GM12878 (cell line): Measurements from ENCODE around the gene TMEM127. TPM values are rescaled to one million over a fixed set of nuclear protein-coding genes. Genes with fewer than 3 reads are reported as not detected.

ENCODE experiments used
- ATAC-seq: fragments of 200-7000 bp; cut with Tn5 transposase; 3 replicates; pipeline ENCODE4 v1.9.1; 2020; ENCODE audit warnings: mild to moderate bottlenecking, moderate library complexity
- BruUV-seq: library from RNA; stranded (reverse); fragments of 400-500 nt; replicated peaks from 2 replicates; lab custom pipeline; 2021; lab: Mats Ljungman, UMichigan
- CTCF ChIA-PET: fragments of 300-600 bp; sonication (Branson Sonifier 250); formaldehyde crosslinking; extraction: SDS; loops from one replicate; lab custom pipeline; 2021; ENCODE audit warnings: inconsistent platforms; lab: Yijun Ruan, JAX
- POLR2A ChIA-PET: fragments of 350-600 bp; formaldehyde crosslinking; extraction: SDS; loops from one replicate; lab custom pipeline; 2021; ENCODE audit warnings: inconsistent platforms; lab: Charles Lee
- RAD21 ChIA-PET: fragments of 300-600 bp; sonication (Branson Sonifier 250); formaldehyde crosslinking; loops from one replicate; lab custom pipeline; 2023; ENCODE audit warnings: antibody characterized with exemption; ENCODE audit not compliant: unreplicated experiment; lab: Charles Lee
- SMC1A ChIA-PET: fragments of 300-600 bp; sonication (Branson Sonifier 250); formaldehyde crosslinking; loops from one replicate; lab custom pipeline; 2023; ENCODE audit not compliant: unreplicated experiment, uncharacterized antibody; lab: Charles Lee
- DNase-seq: peaks from one replicate; pipeline ENCODE4 v3.0.0-alpha.2; 2011; ENCODE audit warnings: low read depth, low spot score
- FAIRE-seq: peaks from 3 replicates; lab custom pipeline; 2011; peaks lifted over from hg19 to GRCh38; lab: Jason Lieb, UNC
- H2AFZ ChIP-seq: 2 replicates; pipeline ENCODE4 v1.6.0; 2011; ENCODE audit warnings: low read depth, low read length, control low read depth; ENCODE audit not compliant: control insufficient read depth
- H3K27ac ChIP-seq: 2 replicates; pipeline ENCODE4 v1.5.1; 2011; ENCODE audit warnings: control low read depth; ENCODE audit not compliant: control insufficient read depth, insufficient read depth
- H3K27me3 ChIP-seq, 2 experiments: replicated peaks in 1 of 2; 2 replicates each; pipeline versions ENCODE4 v1.6.0 to v1.6.1; 2011; ENCODE audit warnings: low read length in 1 of 2; ENCODE audit not compliant: control insufficient read depth in 2 of 2, insufficient read depth in 2 of 2
- H3K36me3 ChIP-seq, 2 experiments: 2 replicates each; pipeline ENCODE4 v1.5.1; 2011; ENCODE audit warnings: low read length in 1 of 2; ENCODE audit not compliant: control insufficient read depth in 2 of 2, insufficient read depth in 2 of 2
- H3K4me1 ChIP-seq: 2 replicates; pipeline ENCODE4 v1.6.1; 2011; ENCODE audit warnings: mild to moderate bottlenecking, low read length, moderate library complexity, mixed read lengths; ENCODE audit not compliant: control insufficient read depth, insufficient read depth
- H3K4me2 ChIP-seq: 2 replicates; pipeline ENCODE4 v1.6.0; 2011; ENCODE audit warnings: control low read depth; ENCODE audit not compliant: control insufficient read depth, insufficient read depth
- H3K4me3 ChIP-seq: fragments of 200-600 bp; sonication (generic); 2 replicates; pipeline ENCODE4 v1.5.1; 2016
- H3K79me2 ChIP-seq: 2 replicates; pipeline ENCODE4 v1.6.0; 2011; ENCODE audit warnings: low read length; ENCODE audit not compliant: control insufficient read depth, insufficient read depth
- H3K9ac ChIP-seq: 2 replicates; pipeline ENCODE4 v1.8.0; 2011; ENCODE audit warnings: low read length, control low read depth, mixed read lengths; ENCODE audit not compliant: control insufficient read depth, insufficient read depth
- H3K9me3 ChIP-seq: replicated peaks from 3 replicates; pipeline ENCODE4 v1.5.1; 2011; ENCODE audit warnings: mild to moderate bottlenecking, low read length; ENCODE audit not compliant: control insufficient read depth, insufficient read depth
- H4K20me1 ChIP-seq: 2 replicates; pipeline ENCODE4 v1.6.0; 2011; ENCODE audit not compliant: control insufficient read depth, insufficient read depth
- ATF7 ChIP-seq: fragments of 450-650 bp; IDR thresholded peaks from 2 replicates; pipeline ENCODE4 v1.6.1; 2016; ENCODE audit warnings: low read depth, mild to moderate bottlenecking
- BRCA1 ChIP-seq: IDR thresholded peaks from 2 replicates; pipeline ENCODE4 v1.6.1; 2011; ENCODE audit warnings: low read depth, low read length, improper control_type of control experiment
- GATAD2B ChIP-seq: fragments of 450-650 bp; conservative IDR thresholded peaks from 2 replicates; pipeline ENCODE4 v1.6.1; 2017; ENCODE audit warnings: low read depth, mild to moderate bottlenecking, moderate library complexity
- NBN ChIP-seq: fragments of 450-650 bp; IDR thresholded peaks from 2 replicates; pipeline ENCODE4 v1.6.1; 2016
- NKRF ChIP-seq: fragments of 450-650 bp; conservative IDR thresholded peaks from 2 replicates; pipeline ENCODE4 v1.6.1; 2017; ENCODE audit warnings: mild to moderate bottlenecking, moderate library complexity
- RUNX3 ChIP-seq: IDR thresholded peaks from 2 replicates; pipeline ENCODE4 v1.6.1; 2012; ENCODE audit warnings: low read length, inconsistent platforms
- STAT1 ChIP-seq: fragments of 450-650 bp; conservative IDR thresholded peaks from 2 replicates; pipeline ENCODE4 v1.6.1; 2014; ENCODE audit warnings: antibody characterized with exemption, mild to moderate bottlenecking
- SUPT20H ChIP-seq: IDR thresholded peaks from 2 replicates; pipeline ENCODE4 v1.6.1; 2011; ENCODE audit warnings: low read depth, mild to moderate bottlenecking, low read length, moderate library complexity, borderline replicate concordance; ENCODE audit not compliant: control insufficient read depth
- TAF1 ChIP-seq: IDR thresholded peaks from 2 replicates; pipeline ENCODE4 v1.6.1; 2011; ENCODE audit warnings: mild to moderate bottlenecking, low read depth, low read length, borderline replicate concordance
- TCF12 ChIP-seq: IDR thresholded peaks from 2 replicates; pipeline ENCODE4 v1.6.1; 2011; ENCODE audit warnings: low read depth, mild to moderate bottlenecking, low read length
- USF1 ChIP-seq: IDR thresholded peaks from 2 replicates; pipeline ENCODE4 v1.6.1; 2011; ENCODE audit warnings: borderline replicate concordance, low read depth, mild to moderate bottlenecking, moderate library complexity, mixed read lengths, low read length; ENCODE audit not compliant: insufficient read depth; ENCODE audit errors: extremely low read length
- WRNIP1 ChIP-seq: IDR thresholded peaks from 2 replicates; pipeline ENCODE4 v1.6.1; 2011; ENCODE audit warnings: low read depth, low read length, improper control_type of control experiment, borderline replicate concordance
- YBX1 ChIP-seq: fragments of 450-650 bp; IDR thresholded peaks from 2 replicates; pipeline ENCODE4 v1.6.1; 2016; ENCODE audit warnings: antibody characterized with exemption
- WGBS: methylation state at CpG from one replicate; pipeline ENCODE4 v1.1.6; 2016; ENCODE audit warnings: low lambda C conversion rate; ENCODE audit not compliant: insufficient replicate concordance, insufficient coverage; ENCODE audit errors: missing lambda C conversion rate; 5-methylcytosine and 5-hydroxymethylcytosine counted together
- in situ Hi-C: fragments of 300-500 bp; cut with MboI; formaldehyde crosslinking; loops from 9 replicates; pipeline ENCODE4 v1.14.3; 2018; ENCODE audit warnings: mixed read lengths
- intact Hi-C: fragments of 100-400 bp; cut with micrococcal nuclease; formaldehyde crosslinking; loops from one replicate; pipeline ENCODE4 v1.14.2; 2022; ENCODE audit not compliant: unreplicated experiment
- polyA plus RNA-seq, 11 experiments: library from polyadenylated mRNA; depleted of rRNA in 4 of 11; unstranded in 6 of 11; stranded (reverse) in 5 of 11; fragments of >200 nt; fragmentation: Nextera tagmentation in 4 of 11; fragmentation: Illumina TruSeq in 1 of 11; extraction: Ambion mirVana in 4 of 11; extraction: Trizol in 1 of 11; gene quantifications; 1 replicate in 1 of 11; 2 replicates in 10 of 11; pipeline versions ENCODE4 v1.2.1 to v1.2.3, GENCODE V29; 2011 to 2016; ENCODE audit warnings: inconsistent platforms in 2 of 11, missing spikeins in 2 of 11, low read depth in 1 of 11
- total RNA-seq, 4 experiments: library from RNA; depleted of rRNA in 3 of 4; stranded (reverse); fragments of >200 nt in 3 of 4; fragmentation: Illumina TruSeq in 1 of 4; extraction: Trizol in 1 of 4; gene quantifications; 2 replicates each; pipeline versions ENCODE4 v1.2.1 to v1.2.3, GENCODE V29; 2013 to 2021
- TF ChIP-seq, protein P1 (sequence below): fragments of 150-350 bp; IDR thresholded peaks from 2 replicates; pipeline ENCODE4 v1.6.1; 2014; ENCODE audit warnings: mild to moderate bottlenecking, low read depth, low read length
- TF ChIP-seq, protein P2 (sequence below): IDR thresholded peaks from 2 replicates; pipeline ENCODE4 v1.6.1; 2012; ENCODE audit warnings: improper control_type of control experiment, low read depth, low read length; ENCODE audit not compliant: insufficient replicate concordance

The TMEM127 gene
- total and polyA plus RNA-seq, 10 of the 15 experiments (the other 5 are each of a cell fraction or from before 2014, with no cell fraction given): 2.6 to 27.2 (median 17.7) TPM

- peaks cover 3% of the 10 kb centered on the region; the same call in 1 of the 2 replicates for H3K79me2 ChIP-seq
- ATAC-seq (no peak), FAIRE-seq (no peak), DNase-seq (no peak)
- H3K27ac ChIP-seq: no peak overlapping the region
- H4K20me1 ChIP-seq: no peaks in the 10 kb centered on the region
- no peaks in the 10 kb centered on the region for H3K9me3 ChIP-seq
- ChIA-PET CTCF (interaction anchor here (1.0 to 5.6 kb wide), 4 partner anchors 10 to 296 kb away, joined by 3 to 76 read pairs (median 18); partner anchors contain the start of gene STARD7), SMC1A (interaction anchor here (1.3 to 9.6 kb wide), 4 partner anchors 10 to 57 kb away, joined by 5 to 116 read pairs (median 41); no protein-coding TSS in a partner anchor), POLR2A (interaction anchor here (0.8 to 4.0 kb wide), 3 partner anchors 8 to 25 kb away, joined by 4 to 17 read pairs (median 13); partner anchors contain the start of gene STARD7), RAD21 (interaction anchor here (0.7 to 6.0 kb wide), 2 partner anchors 28 to 119 kb away, joined by 3 to 93 read pairs; no protein-coding TSS in a partner anchor)
- H3K4me2 ChIP-seq: no peak overlapping the region
- 93% methylated on average over 4 of the region's 4 CpGs for WGBS
- H3K4me1 ChIP-seq: peaks cover 21% of the 10 kb centered on the region
- H3K36me3 ChIP-seq: no peaks in the 10 kb centered on the region
- BruUV-seq: no TSS peak
- H3K4me3 ChIP-seq: no peak overlapping the region
- no peaks in the 10 kb centered on the region for H3K27me3 ChIP-seq
- no peak overlapping the region for H2AFZ ChIP-seq
- intact Hi-C loops: no loop called here
- in situ Hi-C loops: no loop called here
- no peak overlapping the region for H3K9ac ChIP-seq
- TF ChIP-seq STAT1: no peak
- TF ChIP-seq, protein P1, sequence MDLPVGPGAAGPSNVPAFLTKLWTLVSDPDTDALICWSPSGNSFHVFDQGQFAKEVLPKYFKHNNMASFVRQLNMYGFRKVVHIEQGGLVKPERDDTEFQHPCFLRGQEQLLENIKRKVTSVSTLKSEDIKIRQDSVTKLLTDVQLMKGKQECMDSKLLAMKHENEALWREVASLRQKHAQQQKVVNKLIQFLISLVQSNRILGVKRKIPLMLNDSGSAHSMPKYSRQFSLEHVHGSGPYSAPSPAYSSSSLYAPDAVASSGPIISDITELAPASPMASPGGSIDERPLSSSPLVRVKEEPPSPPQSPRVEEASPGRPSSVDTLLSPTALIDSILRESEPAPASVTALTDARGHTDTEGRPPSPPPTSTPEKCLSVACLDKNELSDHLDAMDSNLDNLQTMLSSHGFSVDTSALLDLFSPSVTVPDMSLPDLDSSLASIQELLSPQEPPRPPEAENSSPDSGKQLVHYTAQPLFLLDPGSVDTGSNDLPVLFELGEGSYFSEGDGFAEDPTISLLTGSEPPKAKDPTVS: no peak
- no peak for TF ChIP-seq BRCA1
- no peak for TF ChIP-seq NKRF
- TF ChIP-seq TAF1: no peak
- TF ChIP-seq WRNIP1: no peak
- TF ChIP-seq GATAD2B: no peak
- TF ChIP-seq SUPT20H: no peak
- TF ChIP-seq, protein P2, sequence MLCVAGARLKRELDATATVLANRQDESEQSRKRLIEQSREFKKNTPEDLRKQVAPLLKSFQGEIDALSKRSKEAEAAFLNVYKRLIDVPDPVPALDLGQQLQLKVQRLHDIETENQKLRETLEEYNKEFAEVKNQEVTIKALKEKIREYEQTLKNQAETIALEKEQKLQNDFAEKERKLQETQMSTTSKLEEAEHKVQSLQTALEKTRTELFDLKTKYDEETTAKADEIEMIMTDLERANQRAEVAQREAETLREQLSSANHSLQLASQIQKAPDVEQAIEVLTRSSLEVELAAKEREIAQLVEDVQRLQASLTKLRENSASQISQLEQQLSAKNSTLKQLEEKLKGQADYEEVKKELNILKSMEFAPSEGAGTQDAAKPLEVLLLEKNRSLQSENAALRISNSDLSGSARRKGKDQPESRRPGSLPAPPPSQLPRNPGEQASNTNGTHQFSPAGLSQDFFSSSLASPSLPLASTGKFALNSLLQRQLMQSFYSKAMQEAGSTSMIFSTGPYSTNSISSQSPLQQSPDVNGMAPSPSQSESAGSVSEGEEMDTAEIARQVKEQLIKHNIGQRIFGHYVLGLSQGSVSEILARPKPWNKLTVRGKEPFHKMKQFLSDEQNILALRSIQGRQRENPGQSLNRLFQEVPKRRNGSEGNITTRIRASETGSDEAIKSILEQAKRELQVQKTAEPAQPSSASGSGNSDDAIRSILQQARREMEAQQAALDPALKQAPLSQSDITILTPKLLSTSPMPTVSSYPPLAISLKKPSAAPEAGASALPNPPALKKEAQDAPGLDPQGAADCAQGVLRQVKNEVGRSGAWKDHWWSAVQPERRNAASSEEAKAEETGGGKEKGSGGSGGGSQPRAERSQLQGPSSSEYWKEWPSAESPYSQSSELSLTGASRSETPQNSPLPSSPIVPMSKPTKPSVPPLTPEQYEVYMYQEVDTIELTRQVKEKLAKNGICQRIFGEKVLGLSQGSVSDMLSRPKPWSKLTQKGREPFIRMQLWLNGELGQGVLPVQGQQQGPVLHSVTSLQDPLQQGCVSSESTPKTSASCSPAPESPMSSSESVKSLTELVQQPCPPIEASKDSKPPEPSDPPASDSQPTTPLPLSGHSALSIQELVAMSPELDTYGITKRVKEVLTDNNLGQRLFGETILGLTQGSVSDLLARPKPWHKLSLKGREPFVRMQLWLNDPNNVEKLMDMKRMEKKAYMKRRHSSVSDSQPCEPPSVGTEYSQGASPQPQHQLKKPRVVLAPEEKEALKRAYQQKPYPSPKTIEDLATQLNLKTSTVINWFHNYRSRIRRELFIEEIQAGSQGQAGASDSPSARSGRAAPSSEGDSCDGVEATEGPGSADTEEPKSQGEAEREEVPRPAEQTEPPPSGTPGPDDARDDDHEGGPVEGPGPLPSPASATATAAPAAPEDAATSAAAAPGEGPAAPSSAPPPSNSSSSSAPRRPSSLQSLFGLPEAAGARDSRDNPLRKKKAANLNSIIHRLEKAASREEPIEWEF: no peak
- TF ChIP-seq TCF12: no peak
- TF ChIP-seq RUNX3: no peak
- no peak for TF ChIP-seq ATF7
- no peak for TF ChIP-seq YBX1
- TF ChIP-seq USF1: no peak
- no peak for TF ChIP-seq NBN
Observed at GRCh38 chr2:96231316-96231715, 34.5 kb downstream of the TMEM127 start.
